NCI-H2171 treated with DMSO at 0.1 percent for 48 hours (cell line): ENCODE data around the gene THBS3.
A peak's percentile ranks its signal among the peaks of the same experiment; 100 is the strongest.
"Not testable (repeated sequence)": the region's sequence is repeated elsewhere in the genome, so short reads cannot be mapped to it uniquely, and the experiment has no call there.

Experiments used
- DNase-seq: peaks from one replicate; lab custom pipeline; 2025; lab: John Stamatoyannopoulos, UW

Gene THBS3

DNA sequence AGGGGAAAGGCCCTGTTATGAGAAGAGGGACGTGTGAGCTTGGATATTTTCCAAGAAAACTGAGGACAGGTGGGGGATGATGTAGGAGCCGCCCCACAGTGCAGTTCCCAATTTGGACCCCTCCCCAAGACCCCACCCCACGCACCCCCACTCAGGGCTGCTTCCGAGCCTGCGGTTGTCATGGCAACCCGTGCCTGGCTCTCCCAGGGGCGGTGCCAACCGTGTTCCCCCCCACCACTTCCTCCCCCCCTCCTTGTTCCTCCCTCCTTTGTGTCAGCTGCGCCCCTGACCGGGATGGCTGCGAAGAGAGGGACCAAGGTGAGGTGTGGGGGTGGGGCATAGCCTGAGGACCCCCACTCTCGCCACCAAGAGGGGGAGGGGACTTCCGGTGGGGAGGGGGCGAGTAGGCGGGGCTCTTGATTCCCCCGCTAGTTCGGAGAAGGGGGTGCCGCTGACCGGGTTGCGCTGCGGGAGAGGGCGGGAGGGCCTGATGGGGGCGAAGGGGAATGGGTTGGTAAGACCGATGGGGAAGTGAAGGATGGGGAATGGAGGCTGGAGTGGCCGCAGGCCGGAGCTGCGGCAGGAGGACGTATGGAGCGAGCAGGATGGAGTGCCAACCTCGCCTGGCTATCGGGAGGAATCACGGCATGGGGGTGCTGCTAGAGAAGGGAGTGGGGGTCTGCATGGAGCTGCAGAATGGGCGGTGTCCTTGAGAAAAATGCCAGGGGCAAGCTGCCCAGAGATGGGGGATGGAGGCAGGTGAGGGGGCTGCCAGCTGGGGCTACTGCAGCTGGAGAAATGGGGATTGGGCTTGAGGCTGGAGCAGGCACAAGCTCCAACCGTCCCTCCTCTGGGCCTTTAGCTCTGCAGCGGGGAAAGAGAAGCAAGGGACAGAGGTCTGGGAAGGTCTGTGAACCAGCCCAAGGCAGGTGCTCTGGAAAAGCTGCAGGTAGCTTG is 33.1 kb downstream of the THBS3 start:
- no peak for DNase-seq

DNA sequence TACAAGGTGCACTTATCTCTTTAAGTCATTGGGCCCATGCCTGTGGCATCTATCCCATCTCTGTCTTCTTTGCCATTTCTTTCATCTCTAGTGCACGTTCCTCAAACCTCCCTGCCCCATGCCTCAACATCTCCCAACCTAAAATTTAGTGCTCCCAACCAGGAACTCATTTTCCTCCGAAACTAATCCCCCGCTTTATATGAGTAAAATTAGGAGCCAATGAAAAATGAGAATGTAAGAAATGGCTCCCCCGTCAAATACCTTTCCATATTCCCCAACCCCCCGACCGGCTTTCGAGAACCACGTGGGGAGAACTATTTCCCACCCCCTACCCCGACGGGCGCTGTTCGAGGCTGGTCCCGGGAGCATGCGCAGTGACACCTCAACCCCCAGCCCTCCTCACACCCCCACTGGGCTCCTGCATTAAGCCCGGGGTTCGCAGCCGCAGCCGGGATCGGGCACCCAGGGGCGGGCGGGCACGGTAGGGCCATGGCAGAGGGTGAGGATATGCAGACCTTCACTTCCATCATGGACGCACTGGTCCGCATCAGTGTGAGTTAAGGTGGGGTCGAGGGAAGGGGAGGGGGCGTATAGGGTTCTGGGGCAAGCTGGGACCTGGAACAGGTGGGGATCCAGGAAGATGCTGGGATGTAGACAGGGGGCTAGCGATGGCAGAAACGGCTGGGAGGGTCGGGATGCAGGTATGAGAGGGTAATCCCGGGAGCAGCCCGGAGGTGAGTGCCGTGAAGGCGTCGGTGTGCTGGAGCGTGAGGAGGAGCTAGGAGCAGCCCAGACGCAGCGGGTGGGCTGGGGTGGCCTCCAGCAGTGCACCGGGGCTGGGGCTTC is 34.0 kb downstream of the THBS3 start, which contains the start of gene TRIM46:
TRIM46 (plus strand) TSS at position 372 of the 846 bp plus-strand sequence; CDS start at position 490, 118 bp downstream.
- peak; percentile 84 for DNase-seq

DNA sequence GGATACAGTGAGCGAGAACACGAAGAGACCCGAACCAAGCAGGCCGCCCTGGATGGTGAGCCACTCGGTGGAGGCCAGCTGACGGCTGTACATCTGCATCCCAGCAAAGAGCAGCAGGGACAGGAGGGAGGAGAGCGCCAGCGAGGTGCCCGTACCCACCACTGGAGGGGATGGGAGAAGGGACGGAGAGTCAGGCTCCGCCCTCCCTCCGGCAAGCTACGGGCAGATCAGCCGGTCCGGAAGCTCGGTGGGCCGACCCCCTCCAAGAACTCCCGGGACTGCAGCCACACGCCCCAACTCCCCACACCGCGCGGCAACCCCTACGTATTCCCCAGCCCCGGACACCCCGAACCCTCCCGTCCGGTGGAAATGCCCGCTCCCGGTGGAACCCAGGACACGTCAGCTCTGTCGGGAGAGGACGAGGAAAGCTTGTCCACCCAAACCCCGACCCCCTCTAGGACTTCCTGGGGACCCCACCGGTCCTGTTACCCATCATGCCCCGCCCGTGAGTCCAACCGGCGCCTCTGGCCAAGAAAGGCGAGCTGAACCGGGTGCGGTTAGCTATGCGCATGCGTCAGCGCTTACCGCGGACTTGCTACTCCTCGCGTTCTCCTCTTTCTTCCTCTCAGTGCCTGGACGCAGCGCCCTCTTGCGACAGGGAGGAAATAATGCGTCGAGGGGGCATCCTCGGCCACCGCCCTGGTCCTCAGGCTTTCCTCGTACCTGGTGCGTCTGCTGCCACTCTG is 34.8 kb downstream of the THBS3 start, which contains the start of gene KRTCAP2:
KRTCAP2 (minus strand) TSS at position 573 of the 746 bp plus-strand sequence; CDS start at position 493, 80 bp downstream.
- DNase-seq = peak; percentile 95

DNA sequence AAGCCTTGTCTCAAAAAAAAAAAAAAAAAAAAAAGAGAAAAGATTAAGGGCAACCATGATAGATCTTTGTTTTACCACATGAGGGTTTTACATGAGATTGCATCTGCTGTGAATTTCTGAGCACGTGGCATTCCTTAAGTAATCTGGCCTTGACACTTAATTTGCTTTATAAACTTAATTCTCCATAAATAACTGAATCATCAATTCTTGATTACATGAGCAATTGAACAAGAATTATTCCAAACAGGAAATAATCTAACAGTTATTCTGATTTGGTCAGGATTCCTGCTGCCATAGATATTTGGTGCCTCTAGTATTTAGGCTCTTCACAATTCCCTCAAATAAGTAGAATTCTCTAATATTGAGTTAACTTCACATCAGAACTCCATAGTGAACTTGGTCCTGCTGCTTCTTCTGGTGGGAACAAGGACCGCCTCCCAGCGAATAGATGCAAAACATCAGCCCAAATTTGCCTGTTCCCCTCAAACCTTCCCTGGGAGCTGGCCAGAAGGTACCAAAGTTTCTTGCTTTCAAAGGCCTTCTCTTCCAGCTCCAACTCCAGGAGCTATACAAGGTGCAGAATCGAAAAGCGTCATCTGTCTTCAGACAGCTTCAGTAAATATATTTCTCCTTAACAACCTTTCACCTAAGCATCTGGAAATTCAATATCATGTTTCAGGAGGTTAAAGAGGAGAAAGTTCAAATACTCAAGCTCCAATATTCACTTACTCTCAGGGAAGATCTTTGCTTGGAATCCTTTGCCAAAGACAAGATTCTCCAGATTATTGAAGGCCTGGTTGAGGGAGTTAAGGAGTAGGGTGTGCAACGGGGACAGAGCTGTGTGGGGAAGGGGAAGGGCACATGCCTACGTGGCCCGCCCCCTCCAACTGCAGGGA is 35.6 kb downstream of the THBS3 start:
- no peak for DNase-seq

DNA sequence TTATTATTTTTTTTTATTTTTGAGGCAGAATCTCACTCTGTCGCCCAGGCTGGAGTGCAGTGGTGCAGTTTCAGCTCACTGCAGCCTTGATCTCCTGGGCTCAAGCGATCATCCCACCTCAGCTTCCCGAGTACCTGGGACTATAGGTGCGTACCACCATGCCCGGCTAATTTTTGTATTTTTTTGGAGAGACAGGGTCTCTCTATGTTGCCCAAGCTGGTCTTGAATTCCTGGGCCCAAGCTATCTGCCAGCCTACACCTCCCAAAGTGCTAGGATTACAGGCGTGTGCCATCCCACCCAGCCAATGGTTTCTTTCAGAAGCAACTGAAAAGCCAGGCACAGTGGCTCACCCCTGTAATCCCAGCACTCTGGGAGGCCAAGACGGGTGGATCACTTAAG is 36.9 kb downstream of the THBS3 start:
- no peak for DNase-seq

DNA sequence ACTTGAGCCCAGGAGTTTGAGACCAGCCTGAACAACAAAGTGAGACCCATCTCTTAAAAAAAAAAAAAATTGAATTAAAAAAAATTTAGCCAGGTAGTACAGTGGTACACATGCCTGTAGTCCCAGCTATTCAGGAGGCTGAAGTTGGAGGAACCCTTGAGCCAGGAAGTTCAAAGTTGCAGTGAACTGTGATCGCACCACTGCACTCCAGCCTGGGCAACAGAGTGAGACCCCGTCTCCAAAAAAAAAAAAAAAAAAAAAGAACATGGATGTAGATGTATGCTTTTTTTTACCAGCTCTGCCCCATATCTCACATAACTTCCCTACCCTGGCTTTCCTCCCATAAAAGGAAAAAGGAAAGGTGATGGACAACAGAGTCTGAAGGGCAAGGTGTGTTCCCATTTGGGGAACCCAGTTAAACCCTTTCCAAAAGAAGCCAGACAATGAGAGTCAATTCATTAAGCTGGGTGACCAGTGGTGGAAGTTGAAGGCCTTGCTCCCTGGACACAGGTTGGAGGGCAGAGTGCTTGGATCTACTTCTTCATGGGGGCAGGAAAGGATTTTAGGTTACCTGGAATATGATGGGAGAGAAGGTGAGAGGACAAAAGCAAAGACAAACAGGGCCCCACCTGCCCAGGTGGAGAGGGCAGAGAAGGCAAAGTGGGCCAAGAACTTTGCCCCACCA is 37.5 kb downstream of the THBS3 start:
- no peak for DNase-seq

DNA sequence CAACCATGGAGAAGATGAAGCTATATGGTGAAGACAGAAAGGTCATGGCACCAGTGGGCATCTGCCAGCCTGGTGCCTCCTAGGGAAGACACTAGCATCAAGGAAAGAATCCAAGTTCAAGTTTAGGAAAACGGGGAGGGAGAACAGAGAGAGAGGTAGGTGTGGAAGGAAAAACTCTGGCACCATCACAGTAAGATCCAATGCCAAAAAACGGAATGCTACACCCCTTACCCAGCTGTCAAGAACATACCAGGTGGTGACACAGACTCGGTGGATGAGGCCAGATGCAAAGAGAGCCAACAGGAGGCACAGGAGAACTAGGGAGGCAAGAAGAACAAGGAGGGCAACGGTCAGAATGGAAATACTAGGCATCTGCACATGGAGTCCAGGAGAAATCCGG is 38.2 kb downstream of the THBS3 start:
- no peak for DNase-seq

DNA sequence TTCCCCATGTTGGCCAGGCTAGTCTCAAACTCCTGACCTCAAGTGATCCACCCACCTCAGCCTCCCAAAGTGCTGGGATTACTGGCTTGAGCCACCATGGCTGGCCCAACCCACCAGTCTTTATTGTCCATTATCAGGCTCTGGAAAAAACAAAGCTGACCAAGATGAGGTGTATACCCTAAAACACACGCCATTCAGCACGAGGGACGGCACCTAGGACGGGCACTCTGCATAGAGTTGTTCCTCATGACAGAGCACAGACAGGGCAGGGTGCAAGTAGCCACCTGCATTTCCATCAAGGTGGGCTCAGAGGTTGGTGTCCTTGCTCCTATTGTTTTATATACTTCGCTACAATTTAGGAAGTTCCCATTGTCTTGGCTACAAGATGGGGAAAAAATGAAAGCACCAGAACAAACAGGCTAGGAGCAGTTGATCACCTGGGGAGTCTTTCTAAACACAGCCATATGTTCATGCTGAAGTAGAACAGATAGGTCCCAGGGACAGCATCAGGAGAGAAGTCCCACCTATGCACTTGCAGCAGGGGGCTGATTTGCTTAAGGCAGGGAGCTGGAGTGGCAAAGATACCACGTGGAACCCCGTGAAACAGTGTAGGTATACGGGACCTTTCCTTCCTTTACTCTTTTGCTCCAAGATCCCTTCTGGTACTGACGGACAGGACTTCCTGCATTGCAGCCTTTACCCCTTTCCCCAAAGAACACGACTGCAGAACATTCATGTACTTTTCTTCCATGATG is 39.1 kb downstream of the THBS3 start:
- peak; percentile 42 for DNase-seq

DNA sequence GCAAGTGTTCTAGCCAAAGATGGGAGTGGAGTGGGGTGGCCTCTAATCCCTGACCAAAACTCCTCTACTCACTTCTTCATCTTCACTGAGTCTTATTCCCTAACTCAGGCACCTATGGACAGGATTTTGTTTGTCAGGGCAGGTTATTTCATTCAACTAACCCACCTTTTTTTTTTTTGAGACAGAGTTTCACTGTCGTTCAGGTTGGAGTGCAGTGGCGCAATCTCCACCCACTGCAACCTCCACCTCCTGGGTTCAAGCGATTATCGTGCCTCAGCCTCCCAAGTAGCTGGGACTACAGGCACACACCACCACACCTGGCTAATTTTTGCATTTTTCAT is 39.6 kb downstream of the THBS3 start:
- not testable (repeated sequence) for DNase-seq

DNA sequence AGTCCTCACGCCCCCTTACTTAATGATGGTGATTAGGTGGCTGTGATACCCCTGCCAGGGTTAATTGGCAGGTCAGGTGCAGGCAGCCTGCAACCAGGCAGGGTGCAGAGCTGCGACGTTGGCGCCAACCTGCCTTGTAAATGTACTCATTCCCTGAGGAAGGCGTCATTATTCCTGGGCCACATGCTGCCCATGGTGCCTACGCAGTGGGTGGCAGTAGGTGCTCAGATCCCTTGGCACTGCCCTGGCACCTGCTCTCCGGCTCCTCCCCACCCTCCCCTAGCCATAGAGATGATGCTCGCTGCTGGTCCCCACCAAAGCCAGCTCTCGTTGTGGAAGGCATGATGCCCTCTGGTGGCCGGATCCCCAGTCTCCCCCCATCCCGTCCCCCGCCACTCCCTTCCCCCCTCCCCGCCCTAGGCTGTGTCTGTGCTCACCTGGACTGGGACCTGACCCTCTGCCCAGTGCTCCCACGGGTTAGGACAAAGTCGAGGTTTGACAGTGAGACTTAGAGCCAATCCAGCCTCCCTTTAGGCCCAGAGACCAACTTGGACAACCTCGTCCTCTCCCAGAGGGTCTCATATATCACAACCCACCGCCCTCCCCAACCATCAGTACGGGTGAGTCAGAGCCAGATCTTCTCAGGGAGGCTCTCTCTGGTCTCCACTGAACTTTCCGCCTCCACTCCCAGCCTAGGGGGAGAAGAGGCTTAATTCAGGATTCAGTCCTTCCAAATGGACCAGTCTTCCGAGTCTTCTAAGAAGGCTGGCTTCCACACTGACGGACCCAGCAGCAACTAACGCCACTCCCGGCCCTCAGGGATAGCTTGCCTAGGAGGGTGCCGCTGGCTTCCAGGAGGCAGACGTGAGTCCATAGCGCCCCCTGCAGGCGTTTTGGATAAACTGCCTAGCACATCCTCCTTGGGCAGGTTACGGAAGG is 40.3 kb downstream of the THBS3 start:
- peak; percentile 87 for DNase-seq

DNA sequence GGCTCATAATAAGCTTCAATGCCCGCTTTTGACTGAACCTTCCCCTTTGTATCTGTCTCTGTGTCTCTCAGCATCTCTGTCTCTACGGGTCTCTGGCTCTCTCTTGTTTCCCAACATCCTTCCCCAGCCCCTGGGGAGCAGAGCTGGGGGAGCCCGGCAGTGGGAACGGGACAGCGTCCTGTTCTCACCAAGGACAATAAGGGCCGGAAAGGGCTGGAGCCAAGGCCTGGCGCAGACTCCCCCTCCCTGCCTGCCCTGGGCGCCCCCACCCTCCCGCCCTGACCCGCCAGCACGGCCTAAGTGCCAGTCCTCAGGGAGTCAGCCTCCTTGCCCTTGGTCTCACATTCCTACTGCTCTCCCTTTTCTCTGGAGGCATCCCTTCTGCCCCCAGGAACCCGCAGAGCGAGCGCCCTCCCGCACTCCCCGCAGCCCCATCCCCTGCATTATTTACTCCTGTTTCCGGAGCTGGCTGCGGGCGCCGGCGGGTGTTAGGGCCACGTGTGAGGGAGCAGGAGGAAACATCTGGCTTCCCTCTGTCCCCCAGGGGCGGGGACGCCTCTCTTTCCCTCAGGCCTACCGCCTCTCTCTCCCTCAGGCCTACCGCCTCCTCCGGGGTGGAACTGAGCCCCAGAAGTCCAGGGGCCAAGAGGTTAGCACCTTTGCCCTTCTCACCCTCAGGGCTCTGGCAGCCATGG is 41.1 kb downstream of the THBS3 start:
- peak; percentile 75 for DNase-seq

DNA sequence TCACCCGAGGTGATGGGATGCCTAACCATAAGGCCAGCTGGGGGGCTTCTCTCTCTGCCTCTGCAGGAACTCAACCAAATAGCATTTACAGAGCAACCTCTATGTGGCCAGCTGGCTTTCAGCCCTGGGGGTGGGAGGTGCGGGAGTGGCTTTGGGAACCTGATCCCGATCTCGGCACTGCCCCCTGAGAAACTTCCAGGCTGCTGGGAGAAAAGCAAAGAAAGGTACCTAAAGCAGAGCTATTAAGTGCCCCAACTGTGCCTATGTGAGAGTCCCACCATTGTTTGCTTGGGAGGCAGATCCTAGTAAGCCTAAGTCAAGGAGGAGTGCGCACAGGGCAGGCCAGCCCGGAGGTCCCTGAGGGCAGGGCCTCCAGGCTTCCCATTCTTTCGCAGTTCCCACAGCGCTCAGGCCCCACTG is 41.6 kb downstream of the THBS3 start:
- no peak for DNase-seq

DNA sequence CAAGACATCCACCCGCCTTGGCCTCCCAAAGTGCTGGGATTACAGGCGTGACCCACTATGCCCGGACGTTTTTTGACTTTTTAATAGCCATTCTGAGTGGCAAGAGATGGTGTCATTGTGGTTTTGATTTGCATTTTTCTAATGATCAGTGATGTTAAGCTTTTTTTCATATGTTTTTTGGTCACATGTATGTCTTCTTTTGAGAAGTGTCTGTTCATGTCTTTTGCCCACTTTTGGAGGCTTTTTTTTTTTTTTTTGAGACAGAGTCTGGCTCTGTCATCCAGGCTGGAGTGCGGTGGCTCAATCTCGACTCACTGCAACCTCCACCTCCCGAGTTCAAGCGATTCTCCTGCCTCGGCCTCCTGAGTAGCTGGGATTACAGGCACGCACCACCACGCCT is 43.1 kb downstream of the THBS3 start:
- not testable (repeated sequence) for DNase-seq

DNA sequence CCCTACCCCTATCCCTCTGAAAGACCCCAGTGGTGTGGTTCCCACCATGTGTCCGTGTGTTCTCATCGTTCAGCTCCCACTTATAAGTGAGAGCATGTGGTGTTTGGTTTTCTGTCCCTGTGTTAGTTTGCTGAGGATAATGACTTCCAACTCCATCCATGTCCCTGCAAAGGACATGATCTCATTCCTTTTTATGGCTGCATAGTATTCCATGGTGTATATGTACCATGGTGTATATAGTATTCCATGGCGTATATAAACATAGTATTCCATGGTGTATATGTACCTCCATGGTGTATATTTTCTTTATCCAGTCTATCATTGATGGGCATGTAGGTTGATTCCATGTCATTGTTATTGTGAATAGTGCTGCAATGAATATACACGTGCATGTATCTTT is 43.9 kb downstream of the THBS3 start:
- DNase-seq = not testable (repeated sequence)

DNA sequence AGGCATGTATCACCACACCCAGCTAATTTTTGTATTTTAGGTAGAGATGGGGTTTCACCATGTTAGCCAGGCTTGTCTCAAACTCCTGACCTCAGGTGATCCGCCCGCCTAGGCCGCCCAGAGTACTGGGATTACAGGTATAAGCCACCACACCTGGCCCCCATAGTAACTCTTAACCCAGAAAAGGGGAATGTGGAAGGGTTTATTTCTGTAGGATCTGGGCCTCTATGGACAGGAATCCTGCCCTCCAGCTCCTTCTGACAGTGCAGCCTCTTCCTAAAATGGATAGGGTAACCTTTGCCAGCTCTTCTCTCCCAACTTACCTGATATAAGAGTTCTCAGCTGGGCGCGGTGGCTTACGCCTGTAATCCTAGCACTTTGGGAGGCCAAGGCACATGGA is 45.1 kb downstream of the THBS3 start:
- DNase-seq = not testable (repeated sequence)

DNA sequence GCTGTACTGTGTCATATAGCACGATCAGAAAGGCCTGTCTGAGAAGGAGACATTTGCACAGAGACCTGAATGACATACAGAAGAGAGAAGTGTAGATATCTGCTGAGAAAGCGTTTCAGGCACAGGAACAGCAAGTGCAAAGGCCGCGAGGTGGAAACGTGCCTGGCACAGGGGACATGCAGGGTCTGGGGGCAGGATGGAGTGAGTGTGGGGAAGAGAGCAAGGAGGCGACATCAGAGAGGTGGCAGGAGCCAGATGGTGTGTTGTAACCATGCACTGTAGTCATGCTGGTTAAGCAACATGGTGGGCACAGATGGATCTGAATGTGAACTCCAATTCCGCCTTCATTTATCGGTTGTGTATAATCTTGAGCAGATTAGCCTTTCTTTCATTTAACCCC is 47.6 kb downstream of the THBS3 start:
- no peak for DNase-seq

DNA sequence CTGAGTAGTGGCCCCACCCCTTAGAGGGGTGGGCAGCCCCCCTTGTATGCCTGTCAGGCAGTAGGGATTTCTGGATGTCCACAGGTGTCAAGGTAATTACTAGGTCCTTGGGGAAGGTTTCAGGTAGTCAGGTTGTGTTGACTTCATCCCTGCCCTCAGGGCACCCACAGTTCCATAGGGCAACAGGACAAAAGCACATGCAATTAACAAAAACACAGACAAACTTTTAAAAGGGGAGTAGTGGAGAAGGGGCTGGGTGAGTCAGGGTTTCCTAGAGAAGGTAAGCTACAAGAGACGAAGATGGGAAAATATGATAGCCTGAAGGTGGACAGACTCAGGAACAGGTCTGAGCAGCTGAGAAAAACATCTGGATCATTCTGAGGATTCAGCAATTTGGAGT is 48.7 kb downstream of the THBS3 start:
- DNase-seq = no peak
